Measurements from ENCODE around the gene NQO1. TPM values are rescaled to one million over a fixed set of nuclear protein-coding genes. Genes with fewer than 3 reads are reported as not detected.

The NQO1 gene
- total and polyA plus RNA-seq, 2 of the 13 experiments (the other 11 are each of a cell fraction or from before 2014, with no cell fraction given) = 464 to 1,060 TPM

- no peak for TF ChIP-seq MAFG (CRISPR knock-in tag; IDR thresholded peaks at IDR 0.05)
- no peak; the same call in 1 of the 2 replicates for TF ChIP-seq GZF1 (CRISPR knock-in tag; IDR thresholded peaks at IDR 0.05)
- TF ChIP-seq HOXA3 (CRISPR knock-in tag; IDR thresholded peaks at IDR 0.05) = peak; percentile 91
- TF ChIP-seq ZNF44 (CRISPR knock-in tag; IDR thresholded peaks at IDR 0.05) = peak; percentile 77; the same call in 1 of the 2 replicates
- no peak for TF ChIP-seq GRHL1 (CRISPR knock-in tag; conservative IDR thresholded peaks at IDR 0.05)
- TF ChIP-seq KLF9 (CRISPR knock-in tag; IDR thresholded peaks at IDR 0.05; ENCODE audit: low read depth) = 0 out of 2 replicates have a peak, but pooled peaks have one; percentile 60
- TF ChIP-seq ZFP36L1 (CRISPR knock-in tag; IDR thresholded peaks at IDR 0.05) = no peak; the same call in 1 of the 2 replicates
- peak; percentile 86 for TF ChIP-seq KDM3A (CRISPR knock-in tag; IDR thresholded peaks at IDR 0.05; ENCODE audit: low read depth)
- TF ChIP-seq ZNF879 (CRISPR knock-in tag; IDR thresholded peaks at IDR 0.05) = no peak
- no peak for TF ChIP-seq ZMAT3 (CRISPR knock-in tag; conservative IDR thresholded peaks at IDR 0.05)
- peak; percentile 37; the same call in 1 of the 2 replicates for TF ChIP-seq BRD4 (CRISPR knock-in tag; IDR thresholded peaks at IDR 0.05)
- TF ChIP-seq ZNF138 (CRISPR knock-in tag; IDR thresholded peaks at IDR 0.05; ENCODE audit: low read depth) = 0 out of 2 replicates have a peak, but pooled peaks have one; percentile 51
- TF ChIP-seq POLR2A (IDR thresholded peaks at IDR 0.05; ENCODE audit: insufficient read depth in 1 of 2, low read depth in 2 of 2, low read length in 2 of 2) = peak; percentile 69 to 90
- TF ChIP-seq ZNF724P (CRISPR knock-in tag; IDR thresholded peaks at IDR 0.05; ENCODE audit: borderline replicate concordance) = no peak
- peak; percentile 77 for TF ChIP-seq TBX2 (CRISPR knock-in tag; IDR thresholded peaks at IDR 0.05; ENCODE audit: borderline replicate concordance)
- TF ChIP-seq ZSCAN31 (CRISPR knock-in tag; IDR thresholded peaks at IDR 0.05; ENCODE audit: low read depth) = peak; percentile 83
- no peak for TF ChIP-seq TOE1 (CRISPR knock-in tag; IDR thresholded peaks at IDR 0.05)
- no peak for TF ChIP-seq SMARCC2 (IDR thresholded peaks at IDR 0.05)
- TF ChIP-seq PRMT3 (CRISPR knock-in tag; IDR thresholded peaks at IDR 0.05; ENCODE audit: borderline replicate concordance, low read depth) = no peak
- no peak for TF ChIP-seq NBN (conservative IDR thresholded peaks at IDR 0.05)
- no peak for TF ChIP-seq HIC2 (CRISPR knock-in tag; IDR thresholded peaks at IDR 0.05; ENCODE audit: low read depth)
- TF ChIP-seq BHLHE40 (IDR thresholded peaks at IDR 0.05; ENCODE audit: low read length) = peak; percentile 97
- TF ChIP-seq ZFP37 (CRISPR knock-in tag; IDR thresholded peaks at IDR 0.05; ENCODE audit: borderline replicate concordance) = peak; percentile 40; the same call in 1 of the 2 replicates
- TF ChIP-seq SNRNP70 (IDR thresholded peaks at IDR 0.05; ENCODE audit: low read depth, low read length) = no peak
- TF ChIP-seq THRA (CRISPR knock-in tag; IDR thresholded peaks at IDR 0.05; ENCODE audit: borderline replicate concordance) = no peak; the same call in 1 of the 2 replicates
- no peak for TF ChIP-seq HES4 (CRISPR knock-in tag; IDR thresholded peaks at IDR 0.05; ENCODE audit: borderline replicate concordance)
- no peak for TF ChIP-seq ZSCAN22 (CRISPR knock-in tag; IDR thresholded peaks at IDR 0.05)
These were observed 35.8 kb upstream of the NQO1 start, which contains the start of gene WWP2 (continued) for GRCh38 chr16:69761983-69762813.

Measured in HepG2 (cell line).